ENCODE measurements around the gene BMPR1B. TPM values are rescaled to one million over a fixed set of nuclear protein-coding genes. Genes with fewer than 3 reads are reported as not detected.

Gene BMPR1B
- total RNA-seq, 1 donor from 2014 or later, result not detected

DNA sequence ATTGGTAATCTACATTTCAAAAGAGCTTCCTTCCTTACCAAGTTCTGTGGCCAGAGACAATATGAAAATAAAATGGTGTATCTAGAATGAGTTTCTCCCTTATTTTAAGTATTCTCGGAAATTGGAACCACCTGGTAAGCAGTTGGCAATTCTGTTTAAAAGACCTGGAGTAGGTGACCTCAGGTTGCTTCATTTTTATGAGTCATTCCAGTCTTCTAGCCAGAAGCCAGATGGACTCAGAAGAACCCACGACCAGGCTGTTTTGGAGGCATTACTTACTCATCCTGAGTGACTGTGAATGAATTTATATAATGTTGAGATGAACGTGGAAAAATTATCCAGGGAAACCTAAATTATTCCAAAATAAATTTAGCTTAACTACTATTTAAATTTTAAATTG lies 9.1 kb downstream of the BMPR1B start:
- no peak overlapping the region for H3K27ac Mint-ChIP-seq
- H3K4me1 Mint-ChIP-seq (ENCODE audit: low read depth), result no peaks in the 10 kb centered on the region
- H3K4me3 Mint-ChIP-seq, result no peak overlapping the region
- H3K9me3 Mint-ChIP-seq, result no peaks in the 10 kb centered on the region
- H3K27me3 Mint-ChIP-seq (ENCODE audit: insufficient read depth), result peaks cover 10% of the 10 kb centered on the region
- intact Hi-C loops (cut with micrococcal nuclease), result no loop called here
- DNase-seq (ENCODE audit: low spot score), result no peak
- no peaks in the 10 kb centered on the region for H3K36me3 Mint-ChIP-seq (ENCODE audit: low read depth)

GRCh38 chr4:94767446-94767845 lies 9.7 kb downstream of the BMPR1B start:
- H3K9me3 Mint-ChIP-seq, result no peaks in the 10 kb centered on the region
- peaks cover 8% of the 10 kb centered on the region for H3K27me3 Mint-ChIP-seq (ENCODE audit: insufficient read depth)
- no peaks in the 10 kb centered on the region for H3K36me3 Mint-ChIP-seq (ENCODE audit: low read depth)
- H3K27ac Mint-ChIP-seq, result no peak overlapping the region
- no peak overlapping the region for H3K4me3 Mint-ChIP-seq
- no peaks in the 10 kb centered on the region for H3K4me1 Mint-ChIP-seq (ENCODE audit: low read depth)
- intact Hi-C loops (cut with micrococcal nuclease), result no loop called here
- no peak for DNase-seq (ENCODE audit: low spot score)

DNA sequence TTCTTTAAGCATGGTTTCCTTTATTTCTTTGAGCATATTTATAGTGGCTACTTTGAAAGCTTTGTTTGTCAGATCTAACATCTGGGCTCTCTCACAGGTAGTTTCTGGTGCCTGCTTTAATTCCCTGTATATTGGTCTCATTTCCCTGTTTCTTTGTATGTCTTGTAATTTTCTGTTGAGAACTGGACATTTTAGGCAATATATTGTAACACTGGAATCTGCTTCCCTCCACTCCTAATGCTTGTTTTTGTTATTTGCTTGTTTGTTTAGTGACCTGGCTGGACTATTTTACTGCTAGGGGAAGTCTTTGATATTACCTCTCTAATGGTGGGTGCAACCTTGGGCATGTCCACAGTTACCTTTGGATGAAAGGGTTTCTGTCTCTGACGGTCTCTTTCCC lies 25.0 kb downstream of the BMPR1B start:
- peaks cover 3% of the 10 kb centered on the region for H3K9me3 Mint-ChIP-seq
- no peak overlapping the region for H3K4me3 Mint-ChIP-seq
- no peaks in the 10 kb centered on the region for H3K27me3 Mint-ChIP-seq (ENCODE audit: insufficient read depth)
- DNase-seq (ENCODE audit: low spot score), result no peak
- no peak overlapping the region for H3K27ac Mint-ChIP-seq
- H3K36me3 Mint-ChIP-seq (ENCODE audit: low read depth), result no peaks in the 10 kb centered on the region
- no peaks in the 10 kb centered on the region for H3K4me1 Mint-ChIP-seq (ENCODE audit: low read depth)
- intact Hi-C loops (cut with micrococcal nuclease), result no loop called here

DNA sequence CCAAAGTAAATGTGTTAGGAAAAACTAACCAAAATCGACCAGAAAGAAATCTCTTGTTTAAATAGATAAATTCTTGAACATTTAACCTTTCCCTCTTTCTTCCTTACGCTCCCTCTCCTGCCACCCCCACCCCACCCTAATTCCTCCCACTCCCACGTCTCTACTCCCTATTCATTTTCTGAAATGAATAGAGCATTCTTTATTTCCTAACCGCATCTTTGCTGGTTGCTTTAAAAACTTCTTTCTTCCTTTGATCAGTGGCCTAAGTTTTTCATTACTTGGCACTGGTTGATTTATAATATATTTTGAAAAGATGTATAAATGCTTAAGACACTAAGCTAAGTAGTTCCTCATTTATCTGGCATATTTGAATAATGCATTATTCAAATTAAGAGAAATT lies 33.9 kb downstream of the BMPR1B start:
- intact Hi-C loops (cut with micrococcal nuclease), result no loop called here
- H3K9me3 Mint-ChIP-seq, result no peaks in the 10 kb centered on the region
- H3K27ac Mint-ChIP-seq, result no peak overlapping the region
- H3K36me3 Mint-ChIP-seq (ENCODE audit: low read depth), result no peaks in the 10 kb centered on the region
- DNase-seq (ENCODE audit: low spot score), result no peak
- H3K4me3 Mint-ChIP-seq, result no peak overlapping the region
- H3K27me3 Mint-ChIP-seq (ENCODE audit: insufficient read depth), result no peaks in the 10 kb centered on the region
- H3K4me1 Mint-ChIP-seq (ENCODE audit: low read depth), result no peaks in the 10 kb centered on the region

- Mint-ChIP-seq H3K4me1 (ENCODE audit: low read depth) (no peaks in the 10 kb centered on the region), H3K27ac (no peak overlapping the region), H3K4me3 (no peak overlapping the region), H3K9me3 (no peaks in the 10 kb centered on the region), H3K36me3 (ENCODE audit: low read depth) (no peaks in the 10 kb centered on the region), H3K27me3 (ENCODE audit: insufficient read depth) (no peaks in the 10 kb centered on the region)
- no peak for DNase-seq (ENCODE audit: low spot score)
- intact Hi-C loops (cut with micrococcal nuclease), result no loop called here
Observed at GRCh38 chr4:94798808-94799207, 41.1 kb downstream of the BMPR1B start.

GRCh38 chr4:94801016-94801415 lies 43.3 kb downstream of the BMPR1B start:
- no peaks in the 10 kb centered on the region for H3K36me3 Mint-ChIP-seq (ENCODE audit: low read depth)
- no peak overlapping the region for H3K4me3 Mint-ChIP-seq
- no peaks in the 10 kb centered on the region for H3K27me3 Mint-ChIP-seq (ENCODE audit: insufficient read depth)
- H3K4me1 Mint-ChIP-seq (ENCODE audit: low read depth), result no peaks in the 10 kb centered on the region
- no peaks in the 10 kb centered on the region for H3K9me3 Mint-ChIP-seq
- no peak overlapping the region for H3K27ac Mint-ChIP-seq
- DNase-seq (ENCODE audit: low spot score), result no peak
- intact Hi-C loops (cut with micrococcal nuclease), result no loop called here

GRCh38 chr4:94802091-94802490 lies 44.3 kb downstream of the BMPR1B start:
- Mint-ChIP-seq H3K9me3 (no peaks in the 10 kb centered on the region), H3K36me3 (ENCODE audit: low read depth) (no peaks in the 10 kb centered on the region), H3K4me1 (ENCODE audit: low read depth) (no peaks in the 10 kb centered on the region), H3K27ac (no peak overlapping the region), H3K27me3 (ENCODE audit: insufficient read depth) (no peaks in the 10 kb centered on the region), H3K4me3 (no peak overlapping the region)
- DNase-seq (ENCODE audit: low spot score), result no peak
- intact Hi-C loops (cut with micrococcal nuclease), result no loop called here

GRCh38 chr4:94803181-94803580 lies 45.4 kb downstream of the BMPR1B start:
- Mint-ChIP-seq H3K36me3 (ENCODE audit: low read depth) (no peaks in the 10 kb centered on the region), H3K27ac (no peak overlapping the region), H3K4me3 (no peak overlapping the region), H3K4me1 (ENCODE audit: low read depth) (no peaks in the 10 kb centered on the region), H3K9me3 (no peaks in the 10 kb centered on the region), H3K27me3 (ENCODE audit: insufficient read depth) (no peaks in the 10 kb centered on the region)
- intact Hi-C loops (cut with micrococcal nuclease), result no loop called here
- no peak for DNase-seq (ENCODE audit: low spot score)

DNA sequence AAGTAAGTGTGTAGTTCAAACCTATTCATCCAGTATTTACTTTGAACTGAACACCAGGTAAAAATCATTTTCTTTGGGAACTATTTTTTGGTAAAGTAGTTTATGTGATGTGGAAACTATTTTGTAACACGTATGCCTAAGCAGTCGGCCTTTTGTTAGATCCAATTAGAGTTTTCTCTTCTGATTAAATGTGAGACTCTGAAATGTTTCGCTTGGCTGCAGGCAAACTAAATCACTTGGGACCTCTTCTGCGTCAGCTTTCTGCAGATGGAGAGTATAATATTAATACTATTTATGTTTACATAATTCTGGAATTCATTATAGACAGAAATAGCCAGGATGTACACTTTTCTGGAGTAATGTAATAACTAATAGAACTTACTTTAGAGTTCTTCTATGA lies 46.9 kb downstream of the BMPR1B start:
- H3K4me3 Mint-ChIP-seq, result no peak overlapping the region
- intact Hi-C loops (cut with micrococcal nuclease), result no loop called here

GRCh38 chr4:94806376-94806775 lies 48.6 kb downstream of the BMPR1B start:
- H3K4me3 Mint-ChIP-seq, result no peak overlapping the region
- no peaks in the 10 kb centered on the region for H3K4me1 Mint-ChIP-seq (ENCODE audit: low read depth)
- no peaks in the 10 kb centered on the region for H3K9me3 Mint-ChIP-seq
- intact Hi-C loops (cut with micrococcal nuclease), result no loop called here
- no peak for DNase-seq (ENCODE audit: low spot score)
- H3K27me3 Mint-ChIP-seq (ENCODE audit: insufficient read depth), result peaks cover 2% of the 10 kb centered on the region
- H3K27ac Mint-ChIP-seq, result no peak overlapping the region
- no peaks in the 10 kb centered on the region for H3K36me3 Mint-ChIP-seq (ENCODE audit: low read depth)

More for the DNA sequence above, 46.9 kb downstream of the BMPR1B start:
- no peaks in the 10 kb centered on the region for H3K36me3 Mint-ChIP-seq (ENCODE audit: low read depth)
- no peaks in the 10 kb centered on the region for H3K27me3 Mint-ChIP-seq (ENCODE audit: insufficient read depth)
- H3K4me1 Mint-ChIP-seq (ENCODE audit: low read depth), result no peaks in the 10 kb centered on the region
- no peak for DNase-seq (ENCODE audit: low spot score)
- H3K27ac Mint-ChIP-seq, result no peak overlapping the region
- no peaks in the 10 kb centered on the region for H3K9me3 Mint-ChIP-seq

DNA sequence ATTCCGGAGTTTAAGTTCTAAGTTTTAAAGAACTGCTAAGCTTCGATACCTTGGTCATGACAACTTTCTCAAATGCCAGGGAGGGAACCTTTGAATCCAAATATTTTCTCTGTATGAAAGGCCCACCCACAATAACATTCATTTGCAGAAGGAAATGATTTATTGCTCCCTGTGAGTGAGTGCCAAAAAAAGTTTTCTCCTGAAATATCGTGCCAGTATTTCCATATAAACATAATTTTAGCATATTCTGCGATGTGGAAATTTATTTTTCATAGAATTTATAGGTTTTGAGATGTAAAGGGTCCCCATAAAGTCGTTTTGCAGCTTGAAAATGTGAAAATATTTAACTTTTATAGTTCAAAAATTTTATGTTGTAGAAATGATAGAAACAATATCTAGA lies 53.9 kb downstream of the BMPR1B start:
- no peak overlapping the region for H3K4me3 Mint-ChIP-seq
- H3K36me3 Mint-ChIP-seq (ENCODE audit: low read depth), result no peaks in the 10 kb centered on the region
- intact Hi-C loops (cut with micrococcal nuclease), result no loop called here
- H3K27ac Mint-ChIP-seq, result no peak overlapping the region
- no peak for DNase-seq (ENCODE audit: low spot score)
- H3K9me3 Mint-ChIP-seq, result no peaks in the 10 kb centered on the region
- H3K27me3 Mint-ChIP-seq (ENCODE audit: insufficient read depth), result peaks cover 2% of the 10 kb centered on the region
- no peaks in the 10 kb centered on the region for H3K4me1 Mint-ChIP-seq (ENCODE audit: low read depth)

- DNase-seq (ENCODE audit: low spot score), result no peak
- H3K4me3 Mint-ChIP-seq, result no peak overlapping the region
- no peaks in the 10 kb centered on the region for H3K36me3 Mint-ChIP-seq (ENCODE audit: low read depth)
- no peaks in the 10 kb centered on the region for H3K4me1 Mint-ChIP-seq (ENCODE audit: low read depth)
- no peaks in the 10 kb centered on the region for H3K9me3 Mint-ChIP-seq
- H3K27ac Mint-ChIP-seq, result no peak overlapping the region
- intact Hi-C loops (cut with micrococcal nuclease), result no loop called here
- peaks cover 2% of the 10 kb centered on the region for H3K27me3 Mint-ChIP-seq (ENCODE audit: insufficient read depth)
Observed at GRCh38 chr4:94813221-94813620, 55.5 kb downstream of the BMPR1B start.

GRCh38 chr4:94814237-94814636 lies 56.5 kb downstream of the BMPR1B start:
- no peaks in the 10 kb centered on the region for H3K4me1 Mint-ChIP-seq (ENCODE audit: low read depth)
- peaks cover 2% of the 10 kb centered on the region for H3K27me3 Mint-ChIP-seq (ENCODE audit: insufficient read depth)
- H3K4me3 Mint-ChIP-seq, result no peak overlapping the region
- H3K36me3 Mint-ChIP-seq (ENCODE audit: low read depth), result no peaks in the 10 kb centered on the region
- intact Hi-C loops (cut with micrococcal nuclease), result no loop called here
- H3K9me3 Mint-ChIP-seq, result no peaks in the 10 kb centered on the region
- no peak for DNase-seq (ENCODE audit: low spot score)
- no peak overlapping the region for H3K27ac Mint-ChIP-seq

DNA sequence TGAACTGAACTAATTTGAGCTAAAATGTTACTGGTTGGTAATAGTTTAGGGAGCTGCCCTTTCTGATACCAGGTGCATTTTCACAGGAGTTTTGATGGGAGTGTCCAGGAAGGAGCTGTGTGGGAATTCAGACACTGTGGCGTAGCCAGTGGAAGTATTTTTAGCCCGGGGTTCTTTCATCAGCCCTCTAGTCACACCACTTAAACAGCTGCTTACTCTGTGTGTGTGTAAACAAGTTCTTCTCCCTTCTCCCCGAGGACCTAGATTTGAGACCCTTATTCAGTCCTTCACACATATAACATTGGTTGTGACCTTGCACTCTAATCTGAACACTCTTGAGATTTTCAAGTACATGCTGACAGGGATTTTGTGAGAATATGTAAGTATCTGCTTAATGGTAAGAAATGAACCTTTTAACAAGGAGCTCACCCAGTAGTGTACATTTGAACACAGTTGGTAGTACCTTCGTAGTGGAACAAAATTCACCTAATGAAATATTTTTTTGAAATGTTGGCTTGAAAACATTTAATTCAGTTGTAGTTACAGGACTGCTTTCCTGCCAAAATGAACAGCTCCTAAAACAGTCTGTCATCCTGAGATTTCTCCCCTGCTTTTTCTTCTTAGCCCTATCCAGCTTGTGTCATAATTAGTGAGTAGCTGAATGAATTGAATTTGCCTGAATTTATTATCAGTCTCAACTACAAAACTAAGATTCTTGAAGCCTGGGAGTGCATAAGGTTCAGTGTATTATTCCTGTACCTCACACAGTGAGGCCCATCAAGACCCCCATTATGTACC lies 61.8 kb downstream of the BMPR1B start:
- no peaks in the 10 kb centered on the region for H3K36me3 Mint-ChIP-seq (ENCODE audit: low read depth)
- H3K9me3 Mint-ChIP-seq, result no peaks in the 10 kb centered on the region
- no peak overlapping the region for H3K4me3 Mint-ChIP-seq
- no peaks in the 10 kb centered on the region for H3K27me3 Mint-ChIP-seq (ENCODE audit: insufficient read depth)
- intact Hi-C loops (cut with micrococcal nuclease), result no loop called here
- no peak for DNase-seq (ENCODE audit: low spot score)
- no peaks in the 10 kb centered on the region for H3K4me1 Mint-ChIP-seq (ENCODE audit: low read depth)
- no peak overlapping the region for H3K27ac Mint-ChIP-seq
